Measurements from ENCODE around the gene IGF1R.

The IGF1R gene

DNA sequence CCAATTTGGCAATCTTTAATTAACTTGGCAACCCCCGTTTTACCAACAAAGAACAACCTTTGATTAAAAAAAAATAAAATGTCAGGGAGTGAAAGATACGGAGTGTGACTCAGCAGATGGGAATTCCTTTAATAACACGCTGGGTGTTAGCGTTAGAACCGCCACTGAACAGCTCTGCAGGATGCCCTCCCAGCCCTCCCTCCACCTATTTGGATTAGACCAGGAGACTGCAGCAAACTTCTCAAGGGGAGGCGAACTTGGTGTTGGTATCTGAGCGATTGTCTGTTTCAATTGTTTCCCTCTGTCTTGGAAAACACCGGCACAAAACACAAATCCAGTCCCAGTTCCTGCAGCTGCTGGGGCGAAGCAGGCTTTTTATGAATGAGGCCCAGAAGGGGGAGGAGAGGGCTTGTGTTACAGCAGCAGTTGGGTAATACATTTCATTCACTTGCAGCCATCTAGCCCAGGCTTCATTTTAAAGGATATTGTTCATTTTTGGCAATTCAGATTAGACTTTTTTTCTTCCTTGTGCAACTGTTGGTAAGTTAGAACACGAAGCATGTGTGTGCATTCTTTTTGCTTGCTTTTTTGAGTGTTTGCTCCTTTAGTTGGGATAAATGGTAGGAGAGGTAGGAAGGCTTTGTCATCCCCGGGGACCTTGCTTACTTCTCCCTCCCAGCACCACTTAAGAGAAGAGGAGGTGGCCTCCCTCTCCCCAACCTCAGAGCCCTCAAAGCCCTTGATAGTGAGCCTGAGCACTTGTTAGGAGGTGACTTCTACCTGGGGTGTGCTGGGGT is 152.3 kb downstream of the IGF1R start:
- peak; percentile 37 for DNase-seq

DNA sequence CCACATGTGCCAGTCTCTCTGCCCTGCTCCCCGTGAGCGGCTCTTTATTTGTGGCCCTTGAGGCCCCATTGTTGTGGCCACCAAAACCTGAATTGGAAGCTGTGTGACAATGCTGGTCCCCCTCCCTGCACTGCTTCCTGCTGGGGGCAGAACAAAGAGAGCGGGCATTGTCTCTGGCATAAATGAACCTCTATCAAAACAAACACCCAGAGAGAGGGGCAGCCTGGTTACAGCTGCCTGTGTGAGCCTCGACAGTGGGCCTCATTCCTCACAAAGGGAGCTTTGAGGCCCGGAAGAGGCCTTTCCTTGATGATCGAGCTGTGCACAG is 152.9 kb downstream of the IGF1R start:
- no peak for DNase-seq

DNA sequence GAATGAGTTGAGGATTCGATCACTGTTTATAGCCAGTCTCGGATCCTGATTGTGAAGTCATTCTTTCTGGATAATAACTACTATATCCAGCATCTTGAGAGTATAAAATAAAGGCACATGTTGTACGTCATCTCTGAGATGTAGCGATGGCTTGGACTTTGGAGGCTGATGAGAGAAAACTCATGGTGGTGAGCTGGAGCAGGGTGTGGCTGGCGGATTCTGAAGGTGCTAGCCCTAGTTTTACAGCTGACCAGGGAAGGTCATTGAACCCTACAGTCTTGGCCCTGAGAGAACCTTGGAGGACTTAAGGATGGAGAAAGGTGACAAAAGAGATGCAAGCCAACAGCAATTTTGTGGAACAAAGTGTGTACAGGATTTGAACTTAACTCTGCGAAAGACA is 153.8 kb downstream of the IGF1R start:
- DNase-seq, result no peak

- no peak for DNase-seq
Observed at GRCh38 chr15:98803228-98804056, 155.1 kb downstream of the IGF1R start.

DNA sequence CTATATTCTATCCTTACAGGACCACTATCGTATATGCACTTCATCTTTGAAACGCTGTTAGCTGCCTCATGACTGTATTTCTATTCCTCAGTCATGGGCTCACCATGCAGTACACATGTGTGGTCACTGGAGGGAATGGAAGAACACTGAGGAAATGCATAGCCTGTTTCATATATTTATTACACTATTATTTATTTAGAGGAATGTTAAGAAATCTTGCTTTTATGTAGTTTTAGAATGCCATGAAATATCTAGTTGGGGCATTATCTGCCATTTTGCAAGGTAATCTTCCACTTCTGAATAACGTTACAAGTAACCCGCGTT is 155.7 kb downstream of the IGF1R start:
- DNase-seq, result no peak

DNA sequence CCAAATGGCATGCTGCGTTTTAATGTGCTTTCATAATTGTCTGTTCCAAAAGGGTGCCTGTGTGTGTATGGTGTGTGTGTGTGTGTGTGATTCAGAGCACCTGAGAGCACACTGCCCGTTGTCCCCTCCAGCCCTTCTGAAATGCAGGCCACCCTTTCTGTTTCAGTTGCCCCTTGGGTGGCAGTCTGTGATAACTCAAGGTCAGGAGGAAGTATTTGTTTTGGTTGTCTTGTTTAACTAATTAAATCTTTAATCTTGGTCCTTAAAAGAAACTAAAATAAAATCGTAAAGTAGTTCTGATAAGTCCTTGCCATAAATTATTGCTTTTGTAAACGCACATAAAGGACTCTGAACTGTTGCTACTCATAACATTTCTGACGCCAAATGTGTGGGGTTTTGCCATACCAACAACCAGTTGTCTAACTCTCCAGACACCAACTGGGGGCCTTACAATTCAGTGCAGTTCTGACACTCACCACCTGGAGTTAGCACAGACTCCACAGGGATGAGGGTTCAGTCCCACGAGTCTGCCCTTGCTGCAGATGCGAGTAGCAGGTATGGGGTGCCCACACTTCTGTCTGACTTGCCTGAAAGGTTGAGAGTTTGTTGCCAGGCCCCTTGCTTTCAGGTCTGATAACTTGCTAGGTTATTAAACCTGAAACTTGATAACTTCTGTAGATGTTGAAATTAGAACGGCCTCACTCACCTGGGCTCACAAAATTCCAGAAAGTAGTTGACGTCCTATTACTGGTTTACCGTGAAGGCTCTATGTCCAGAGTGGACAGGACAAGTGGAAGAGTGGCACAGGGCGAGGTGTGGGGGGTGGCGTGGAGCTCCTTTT is 157.3 kb downstream of the IGF1R start:
- no peak for DNase-seq

- no peak for DNase-seq
Observed at GRCh38 chr15:98806275-98806895, 158.0 kb downstream of the IGF1R start.

- no peak for DNase-seq
Observed at GRCh38 chr15:98807262-98807661, 158.9 kb downstream of the IGF1R start.

- no peak for DNase-seq
Observed at GRCh38 chr15:98809273-98809672, 160.9 kb downstream of the IGF1R start.

DNA sequence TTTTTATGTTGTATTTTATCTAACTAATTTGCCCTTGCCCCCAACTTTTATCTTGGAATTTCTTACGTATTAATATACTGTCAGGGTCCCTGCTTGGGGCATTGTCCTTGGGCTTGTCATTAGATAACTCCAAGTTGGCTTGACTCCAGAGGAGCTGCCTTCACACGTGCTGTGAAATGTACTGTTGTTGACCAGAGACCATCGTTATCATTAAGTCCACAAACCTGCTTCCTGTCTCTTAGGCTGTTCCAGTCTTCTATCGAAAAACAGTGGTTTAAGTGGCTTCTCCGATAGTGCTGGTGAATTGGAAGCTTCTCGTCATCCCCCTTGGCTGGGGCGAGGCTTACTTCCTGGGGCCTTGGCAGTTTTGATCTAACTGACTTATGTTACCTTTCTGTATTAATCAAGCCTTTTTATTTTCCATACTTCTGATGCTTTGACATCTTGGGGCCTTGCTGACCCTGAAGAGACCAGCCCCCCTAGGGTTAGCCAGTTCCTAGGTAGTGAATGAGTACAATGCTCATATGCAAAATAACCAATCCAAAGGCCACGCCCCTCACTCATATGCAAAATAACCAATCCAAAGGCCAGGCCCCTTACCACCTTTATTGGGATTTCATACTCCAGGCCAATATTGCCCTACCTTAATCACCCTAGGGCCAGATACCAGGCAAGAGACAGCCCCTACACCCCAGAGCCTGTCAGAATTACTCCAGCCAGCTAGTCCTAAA is 164.5 kb downstream of the IGF1R start:
- DNase-seq, result no peak

GRCh38 chr15:98813951-98814350 is 165.6 kb downstream of the IGF1R start:
- DNase-seq, result no peak

GRCh38 chr15:98815207-98815606 is 166.9 kb downstream of the IGF1R start:
- no peak for DNase-seq

DNA sequence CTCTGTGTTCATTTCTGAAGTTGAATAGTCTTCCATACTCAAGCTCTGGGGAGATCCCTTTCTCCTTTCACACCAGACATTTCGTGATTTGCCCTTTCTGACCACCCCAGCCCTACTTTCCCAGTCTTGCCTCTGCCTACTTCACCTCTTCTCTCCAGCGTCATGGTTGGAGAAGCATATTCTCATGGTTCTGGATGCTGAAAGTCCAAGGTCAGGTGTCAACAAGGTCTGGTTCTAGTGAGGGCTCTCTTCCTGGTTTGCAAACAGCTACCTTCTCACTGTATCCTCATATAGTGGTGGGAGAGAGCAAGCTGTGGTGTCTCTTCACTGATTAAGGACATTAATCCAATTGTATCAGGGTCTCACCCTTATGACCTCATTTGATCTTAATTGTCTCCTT is 169.4 kb downstream of the IGF1R start:
- DNase-seq, result no peak

DNA sequence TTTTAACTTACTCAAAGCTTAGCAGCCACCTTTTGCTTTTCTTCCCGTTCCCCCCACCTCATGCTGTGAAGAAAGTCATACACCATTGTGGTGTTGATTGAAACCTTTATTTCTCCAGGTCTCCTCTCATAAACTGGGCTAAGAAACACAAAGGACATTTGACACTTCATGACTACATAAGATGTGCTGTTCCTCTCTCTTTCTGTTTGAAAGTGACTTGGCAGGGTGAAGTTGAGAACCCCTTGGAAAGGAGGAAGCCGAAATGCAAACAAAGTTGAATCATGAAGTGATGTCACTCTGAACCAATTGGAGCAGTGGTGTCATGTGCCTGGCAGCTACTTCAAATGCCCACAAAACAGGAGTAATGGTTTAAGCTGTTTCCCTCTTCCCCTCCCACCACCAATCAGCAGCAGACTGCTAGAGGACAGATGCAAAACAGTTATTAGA is 174.7 kb downstream of the IGF1R start:
- peak; percentile 78 for DNase-seq

- no peak for DNase-seq
Observed at GRCh38 chr15:98823616-98824015, 175.3 kb downstream of the IGF1R start.

- DNase-seq, result no peak
Observed at GRCh38 chr15:98824595-98824994, 176.3 kb downstream of the IGF1R start.

GRCh38 chr15:98826658-98827057 is 178.3 kb downstream of the IGF1R start:
- DNase-seq, result no peak

DNA sequence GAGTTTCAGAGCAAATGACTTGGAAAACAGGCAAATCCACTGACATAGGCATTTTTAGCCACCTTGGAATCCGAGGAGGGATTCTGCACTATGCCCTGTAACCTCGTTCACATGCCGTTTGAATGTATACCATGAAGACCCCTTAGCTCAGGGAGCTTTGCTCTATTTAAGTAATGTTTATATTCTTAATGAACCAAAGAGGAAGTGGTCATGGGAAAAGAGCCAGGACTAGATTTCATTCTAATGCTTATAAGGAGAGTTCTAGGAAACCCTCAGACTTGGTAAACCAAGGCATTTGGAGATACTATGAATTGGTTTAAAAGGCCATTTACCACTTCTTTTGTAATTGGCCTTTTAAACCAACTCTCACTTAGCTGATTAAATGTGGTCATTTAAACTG is 178.9 kb downstream of the IGF1R start:
- DNase-seq, result no peak

DNA sequence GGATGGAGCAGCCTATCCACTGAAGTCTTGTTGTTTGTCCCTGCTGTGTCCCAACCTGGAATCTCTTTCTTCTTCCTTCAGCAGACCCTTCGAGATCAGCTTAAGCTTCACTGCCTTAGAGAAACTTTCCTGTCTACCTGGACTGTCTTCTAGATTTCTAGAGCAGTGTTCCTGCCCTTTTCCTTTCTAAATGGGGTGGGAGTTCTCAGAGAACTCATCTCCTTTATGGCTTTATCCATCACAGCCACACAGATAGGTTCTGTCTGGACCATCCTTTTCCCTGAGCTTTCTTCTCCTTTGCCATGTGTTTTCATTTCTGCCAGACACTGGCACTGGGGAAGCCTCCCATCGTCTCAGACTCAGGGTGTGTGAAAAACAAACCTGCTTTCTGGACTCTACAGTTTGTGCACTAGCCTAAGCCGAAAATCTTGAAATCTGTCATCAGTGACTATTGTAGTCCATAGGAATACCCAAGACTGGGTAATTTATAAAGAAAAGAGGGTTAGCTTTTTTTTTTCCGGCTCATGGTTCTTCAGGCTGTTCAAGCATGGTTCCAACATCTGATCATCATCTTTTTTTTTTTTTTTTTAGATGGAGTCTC is 181.8 kb downstream of the IGF1R start:
- no peak for DNase-seq

- DNase-seq, result no peak
Observed at GRCh38 chr15:98834976-98835375, 186.6 kb downstream of the IGF1R start.

DNA sequence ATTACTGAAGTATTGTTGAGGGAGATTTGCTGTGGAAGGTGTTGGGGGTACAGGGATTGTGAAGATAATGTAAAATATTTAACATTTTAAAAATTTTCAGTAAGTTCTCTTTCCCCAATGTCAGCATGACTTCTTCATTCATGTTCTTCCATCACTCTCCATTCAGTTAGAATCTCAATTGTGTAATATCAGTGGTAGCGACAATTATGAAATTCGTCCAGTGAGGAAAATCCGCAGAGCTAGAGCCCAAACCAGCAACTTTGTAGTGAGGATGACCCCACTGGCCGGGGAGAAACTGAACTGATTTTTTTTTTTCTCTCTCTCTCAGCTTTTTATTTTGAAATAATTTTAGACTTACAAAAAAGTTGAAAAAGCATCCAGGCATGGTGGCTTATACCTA is 187.5 kb downstream of the IGF1R start:
- DNase-seq, result peak; percentile 36
